Renal cortical epithelial cell (primary cell): ENCODE results near the gene ACAP3. TPM values are rescaled to one million over a fixed set of nuclear protein-coding genes. Genes with fewer than 3 reads are reported as not detected.

Experiments
- DNase-seq: peaks from one replicate; pipeline ENCODE4 v3.0.0-alpha.2; 2011; ENCODE audit warnings: low read depth
- total RNA-seq: library from RNA; depleted of rRNA; stranded (reverse); fragments of >200 nt; gene quantifications from 2 replicates; pipeline ENCODE4 v1.2.3, GENCODE V29; 2014

Gene ACAP3
- total RNA-seq, 1 donor from 2014 or later: 34.6 TPM

GRCh38 chr1:1345384-1345783, 37.7 kb upstream of the ACAP3 start:
- DNase-seq: no peak

- DNase-seq: peak; percentile 79
Observed at GRCh38 chr1:1344655-1345361, 37.1 kb upstream of the ACAP3 start.

GRCh38 chr1:1343811-1344421, 36.2 kb upstream of the ACAP3 start:
- DNase-seq: no peak

DNA sequence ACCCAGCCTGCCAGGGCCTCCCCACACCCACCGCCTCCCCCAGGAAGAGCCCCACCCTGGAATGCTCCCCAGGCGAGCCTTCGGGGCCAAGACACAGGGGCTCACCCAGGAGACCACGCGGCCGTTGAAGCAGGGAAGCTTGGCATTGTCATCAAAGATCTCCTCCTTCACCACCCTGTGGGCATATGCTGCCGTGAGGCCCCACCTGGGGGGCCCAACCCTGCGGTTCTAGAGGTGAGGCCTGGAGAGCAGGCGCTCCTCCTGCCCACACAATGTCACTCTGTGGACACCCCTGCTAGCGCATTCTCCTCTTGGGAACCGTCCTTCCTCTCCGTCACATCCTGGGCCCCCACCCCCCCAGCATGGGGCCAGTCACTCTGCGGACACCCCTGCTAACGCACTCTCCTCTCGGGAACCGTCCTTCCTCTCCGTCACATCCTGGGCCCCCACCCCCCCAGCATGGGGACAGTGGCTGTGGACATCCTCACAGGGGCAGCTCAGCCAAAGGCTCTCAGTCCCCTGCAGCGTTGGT, 34.9 kb upstream of the ACAP3 start:
- no peak for DNase-seq

- no peak for DNase-seq
Observed at GRCh38 chr1:1342061-1342562, 34.4 kb upstream of the ACAP3 start.

DNA sequence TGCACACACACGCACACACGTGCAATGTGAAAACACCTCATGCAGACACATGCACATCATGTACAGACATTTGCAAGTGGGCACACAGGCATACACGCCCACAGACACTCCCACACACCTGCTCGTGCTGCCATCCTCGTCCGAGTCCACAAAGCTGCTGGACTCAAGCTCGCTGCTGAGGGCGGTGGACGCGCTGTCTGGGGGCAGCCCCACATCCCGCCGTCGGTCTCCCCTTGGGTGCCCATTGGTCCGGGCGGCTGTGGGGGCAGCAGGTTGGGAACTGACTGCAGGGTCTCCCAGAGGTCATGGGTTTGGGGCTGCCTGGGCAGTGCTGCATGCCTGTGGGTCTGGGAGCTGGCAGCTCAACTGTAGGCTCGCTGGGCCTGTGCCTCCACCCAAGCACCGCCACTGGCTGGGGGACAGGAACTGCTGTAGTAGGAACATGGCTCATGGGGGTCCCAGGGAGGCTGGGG, 33.9 kb upstream of the ACAP3 start:
- no peak for DNase-seq

- no peak for DNase-seq
Observed at GRCh38 chr1:1340791-1341548, 33.2 kb upstream of the ACAP3 start.

GRCh38 chr1:1340185-1340584, 32.5 kb upstream of the ACAP3 start:
- no peak for DNase-seq

GRCh38 chr1:1338278-1338677, 30.5 kb upstream of the ACAP3 start:
- DNase-seq: no peak

DNA sequence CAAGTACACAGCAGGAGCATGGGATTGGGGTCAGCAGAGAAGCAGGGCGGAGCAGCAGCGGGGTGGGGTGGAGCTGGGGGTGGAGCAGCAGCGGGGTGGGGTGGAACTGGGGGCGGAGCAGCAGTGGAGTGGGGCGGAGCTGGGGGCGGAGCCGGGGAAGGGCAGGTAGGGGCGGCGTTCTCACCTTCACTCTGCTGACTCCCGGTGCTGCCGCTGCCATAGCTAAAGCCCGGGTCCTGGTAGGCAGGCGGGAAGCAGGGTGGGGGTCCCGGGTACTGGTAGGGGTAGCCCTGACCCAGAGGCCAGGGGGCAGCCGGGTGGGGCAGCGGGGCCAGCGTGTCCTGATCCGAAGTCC, 30.0 kb upstream of the ACAP3 start:
- no peak for DNase-seq

DNA sequence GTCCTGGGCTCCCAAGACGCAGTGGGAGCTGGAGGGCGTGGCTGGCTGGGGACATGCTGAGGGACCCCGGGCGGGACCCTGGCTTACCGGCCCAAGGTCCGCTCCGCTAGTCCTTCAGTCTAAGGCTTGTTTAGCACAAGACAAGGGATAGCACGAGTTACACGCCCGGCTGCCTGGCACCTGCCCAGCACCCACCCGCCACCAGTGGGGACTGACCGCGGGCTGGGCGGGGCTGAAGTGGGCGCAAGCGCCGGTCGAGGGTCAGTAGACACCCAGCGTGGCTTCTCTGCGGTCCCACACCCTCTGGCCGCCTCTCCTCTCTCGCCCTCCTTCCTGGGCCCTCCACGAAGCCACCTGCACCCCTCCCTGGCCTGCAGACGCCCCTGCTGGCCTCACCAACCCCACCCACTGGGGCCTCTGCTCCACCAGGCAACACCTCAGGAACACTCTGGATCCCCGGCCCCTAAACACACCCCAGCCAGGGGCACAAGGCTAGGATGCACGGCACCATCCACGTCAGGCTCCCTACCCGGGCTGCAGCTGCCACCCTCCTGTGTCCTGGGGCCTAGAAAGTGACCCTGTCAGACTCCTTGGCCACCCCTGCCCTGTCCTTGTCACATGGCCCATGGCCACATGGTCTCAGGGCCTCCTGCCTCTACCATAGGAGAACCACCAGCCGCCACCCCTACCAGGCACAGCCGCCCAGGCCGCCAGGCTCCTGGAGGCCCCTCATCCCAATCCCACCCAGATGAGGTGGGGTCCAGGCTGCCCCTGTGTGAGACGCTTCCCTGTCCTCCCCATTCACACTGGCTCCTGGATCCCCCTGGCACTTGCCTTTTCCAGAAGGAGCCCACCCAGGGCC, 29.4 kb upstream of the ACAP3 start:
- no peak for DNase-seq

DNA sequence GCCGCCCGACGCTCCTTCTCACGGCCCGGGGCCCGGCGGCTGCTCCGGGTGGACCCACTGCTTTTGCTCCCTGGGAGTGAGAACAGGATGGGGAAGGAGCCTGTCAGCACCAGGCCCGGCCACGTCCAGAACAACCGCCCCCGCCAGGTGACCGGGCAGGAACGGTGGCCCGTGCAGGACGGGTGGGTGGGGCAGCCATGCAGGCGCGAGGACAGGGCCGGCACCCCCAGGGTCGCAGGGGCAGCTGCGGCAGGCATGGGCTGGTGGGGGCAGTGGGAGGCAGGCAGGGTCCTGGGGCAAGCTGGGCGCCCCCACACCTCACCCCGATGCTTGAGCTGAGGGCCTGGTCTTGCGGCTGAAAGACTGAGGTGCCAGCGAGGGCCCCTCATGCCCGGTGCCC, 28.7 kb upstream of the ACAP3 start:
- no peak for DNase-seq

DNA sequence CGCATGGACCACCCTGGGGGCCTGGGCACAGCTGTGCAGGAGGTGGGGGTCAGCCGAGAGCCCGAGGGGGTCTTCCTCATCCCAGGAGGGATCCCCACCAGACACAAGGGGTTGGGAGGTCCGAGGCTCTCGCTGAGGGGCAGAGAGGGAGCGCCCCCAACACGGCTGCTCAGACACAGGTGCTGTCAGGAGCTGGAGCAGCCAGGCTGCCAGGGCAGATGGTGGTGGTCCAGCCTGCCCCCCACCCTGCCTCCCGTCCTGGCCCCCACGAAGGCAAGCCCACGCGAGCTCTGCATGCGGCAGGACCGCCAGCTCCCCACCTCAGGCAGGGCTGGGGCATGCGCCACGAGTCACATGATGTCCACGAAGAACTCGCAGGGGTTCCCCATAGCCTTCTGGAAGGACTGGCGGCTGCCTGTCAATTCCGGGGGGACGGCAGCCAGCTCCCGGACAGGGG, 28.1 kb upstream of the ACAP3 start:
- DNase-seq: no peak

- DNase-seq: no peak
Observed at GRCh38 chr1:1335283-1335682, 27.6 kb upstream of the ACAP3 start.

DNA sequence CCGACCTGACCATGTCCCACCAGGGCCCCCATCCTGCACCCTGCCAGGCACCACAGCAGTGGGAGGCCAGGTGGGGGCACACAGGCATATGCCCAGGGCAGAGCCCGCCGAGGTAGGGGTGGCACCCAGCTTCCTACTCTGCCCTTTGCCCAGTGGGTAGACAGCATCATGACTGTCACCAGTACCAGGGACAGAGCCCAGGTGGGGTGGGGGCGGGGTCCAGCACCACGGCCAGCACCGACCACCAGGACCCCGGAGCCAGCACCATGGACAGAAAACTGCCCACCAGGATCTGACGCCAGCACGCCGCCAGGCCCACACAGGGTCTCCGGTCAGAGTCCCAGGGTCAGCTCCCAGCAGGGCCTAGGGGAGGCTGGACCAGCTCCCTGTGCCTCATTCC, 27.1 kb upstream of the ACAP3 start:
- DNase-seq: no peak

DNA sequence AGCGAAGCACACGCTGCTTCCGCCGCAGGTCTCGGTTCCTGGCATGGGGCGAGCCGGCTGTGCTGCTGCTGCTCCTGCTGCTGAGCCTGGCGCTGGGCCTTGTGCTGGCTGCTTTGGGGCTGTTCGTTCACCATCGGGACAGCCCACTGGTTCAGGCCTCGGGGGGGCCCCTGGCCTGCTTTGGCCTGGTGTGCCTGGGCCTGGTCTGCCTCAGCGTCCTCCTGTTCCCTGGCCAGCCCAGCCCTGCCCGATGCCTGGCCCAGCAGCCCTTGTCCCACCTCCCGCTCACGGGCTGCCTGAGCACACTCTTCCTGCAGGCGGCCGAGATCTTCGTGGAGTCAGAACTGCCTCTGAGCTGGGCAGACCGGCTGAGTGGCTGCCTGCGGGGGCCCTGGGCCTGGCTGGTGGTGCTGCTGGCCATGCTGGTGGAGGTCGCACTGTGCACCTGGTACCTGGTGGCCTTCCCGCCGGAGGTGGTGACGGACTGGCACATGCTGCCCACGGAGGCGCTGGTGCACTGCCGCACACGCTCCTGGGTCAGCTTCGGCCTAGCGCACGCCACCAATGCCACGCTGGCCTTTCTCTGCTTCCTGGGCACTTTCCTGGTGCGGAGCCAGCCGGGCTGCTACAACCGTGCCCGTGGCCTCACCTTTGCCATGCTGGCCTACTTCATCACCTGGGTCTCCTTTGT, 26.0 kb upstream of the ACAP3 start:
- no peak for DNase-seq

GRCh38 chr1:1332774-1333480, 25.2 kb upstream of the ACAP3 start:
- no peak for DNase-seq

DNA sequence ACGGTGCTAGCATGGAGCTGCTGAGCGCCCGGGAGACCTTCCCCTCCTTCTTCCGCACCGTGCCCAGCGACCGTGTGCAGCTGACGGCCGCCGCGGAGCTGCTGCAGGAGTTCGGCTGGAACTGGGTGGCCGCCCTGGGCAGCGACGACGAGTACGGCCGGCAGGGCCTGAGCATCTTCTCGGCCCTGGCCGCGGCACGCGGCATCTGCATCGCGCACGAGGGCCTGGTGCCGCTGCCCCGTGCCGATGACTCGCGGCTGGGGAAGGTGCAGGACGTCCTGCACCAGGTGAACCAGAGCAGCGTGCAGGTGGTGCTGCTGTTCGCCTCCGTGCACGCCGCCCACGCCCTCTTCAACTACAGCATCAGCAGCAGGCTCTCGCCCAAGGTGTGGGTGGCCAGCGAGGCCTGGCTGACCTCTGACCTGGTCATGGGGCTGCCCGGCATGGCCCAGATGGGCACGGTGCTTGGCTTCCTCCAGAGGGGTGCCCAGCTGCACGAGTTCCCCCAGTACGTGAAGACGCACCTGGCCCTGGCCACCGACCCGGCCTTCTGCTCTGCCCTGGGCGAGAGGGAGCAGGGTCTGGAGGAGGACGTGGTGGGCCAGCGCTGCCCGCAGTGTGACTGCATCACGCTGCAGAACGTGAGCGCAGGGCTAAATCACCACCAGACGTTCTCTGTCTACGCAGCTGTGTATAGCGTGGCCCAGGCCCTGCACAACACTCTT, 24.5 kb upstream of the ACAP3 start:
- DNase-seq: no peak
